ENCODE results near the gene CXADR.
A peak's percentile ranks its signal among the peaks of the same experiment; 100 is the strongest.

CXADR gene

GRCh38 chr21:17613242-17613676 lies 100.4 kb downstream of the CXADR start:
- in situ Hi-C loops (cut with MboI; ENCODE audit: low pct_unique_long_range_greater_than_20kb, low sequenced_read_pairs, unreplicated experiment): no loop called here
- DNase-seq (ENCODE audit: low spot score): peak; percentile 42
- TF ChIP-seq, protein P1, sequence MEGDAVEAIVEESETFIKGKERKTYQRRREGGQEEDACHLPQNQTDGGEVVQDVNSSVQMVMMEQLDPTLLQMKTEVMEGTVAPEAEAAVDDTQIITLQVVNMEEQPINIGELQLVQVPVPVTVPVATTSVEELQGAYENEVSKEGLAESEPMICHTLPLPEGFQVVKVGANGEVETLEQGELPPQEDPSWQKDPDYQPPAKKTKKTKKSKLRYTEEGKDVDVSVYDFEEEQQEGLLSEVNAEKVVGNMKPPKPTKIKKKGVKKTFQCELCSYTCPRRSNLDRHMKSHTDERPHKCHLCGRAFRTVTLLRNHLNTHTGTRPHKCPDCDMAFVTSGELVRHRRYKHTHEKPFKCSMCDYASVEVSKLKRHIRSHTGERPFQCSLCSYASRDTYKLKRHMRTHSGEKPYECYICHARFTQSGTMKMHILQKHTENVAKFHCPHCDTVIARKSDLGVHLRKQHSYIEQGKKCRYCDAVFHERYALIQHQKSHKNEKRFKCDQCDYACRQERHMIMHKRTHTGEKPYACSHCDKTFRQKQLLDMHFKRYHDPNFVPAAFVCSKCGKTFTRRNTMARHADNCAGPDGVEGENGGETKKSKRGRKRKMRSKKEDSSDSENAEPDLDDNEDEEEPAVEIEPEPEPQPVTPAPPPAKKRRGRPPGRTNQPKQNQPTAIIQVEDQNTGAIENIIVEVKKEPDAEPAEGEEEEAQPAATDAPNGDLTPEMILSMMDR (IDR thresholded peaks at IDR 0.05; ENCODE audit: extremely low read depth, insufficient read depth, missing control alignments): no peak

- DNase-seq (ENCODE audit: low spot score): no peak
- TF ChIP-seq, protein P1 (IDR thresholded peaks at IDR 0.05; ENCODE audit: extremely low read depth, insufficient read depth, missing control alignments): no peak
- in situ Hi-C loops (cut with MboI; ENCODE audit: low pct_unique_long_range_greater_than_20kb, low sequenced_read_pairs, unreplicated experiment): no loop called here
These were observed 104.0 kb downstream of the CXADR start for GRCh38 chr21:17616831-17617230.

- no peak for DNase-seq (ENCODE audit: low spot score)
- TF ChIP-seq, protein P1 (IDR thresholded peaks at IDR 0.05; ENCODE audit: extremely low read depth, insufficient read depth, missing control alignments): no peak
- in situ Hi-C loops (cut with MboI; ENCODE audit: low pct_unique_long_range_greater_than_20kb, low sequenced_read_pairs, unreplicated experiment): no loop called here
These were observed 109.2 kb downstream of the CXADR start for GRCh38 chr21:17622018-17622417.

DNA sequence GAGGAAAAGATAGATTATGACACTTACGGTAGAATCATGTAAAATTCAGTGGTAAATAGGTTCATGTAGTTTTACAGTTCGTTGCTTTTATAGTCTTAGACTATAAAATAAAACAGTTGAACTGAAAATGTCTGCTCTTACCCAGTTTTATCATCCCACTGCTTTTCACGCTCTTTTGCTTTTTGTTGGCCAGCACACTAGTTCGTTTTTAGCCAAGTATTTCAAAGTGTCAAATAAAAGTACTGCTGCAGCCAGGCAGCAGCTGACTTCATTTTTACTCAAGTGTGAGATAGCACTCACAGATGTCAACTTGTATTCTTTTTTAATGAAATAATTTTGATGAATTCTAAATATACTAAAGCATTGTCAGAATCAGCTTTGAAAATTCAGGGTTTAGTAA lies 118.4 kb downstream of the CXADR start:
- no peak for DNase-seq (ENCODE audit: low spot score)
- in situ Hi-C loops (cut with MboI; ENCODE audit: low pct_unique_long_range_greater_than_20kb, low sequenced_read_pairs, unreplicated experiment): no loop called here
- TF ChIP-seq, protein P1 (IDR thresholded peaks at IDR 0.05; ENCODE audit: extremely low read depth, insufficient read depth, missing control alignments): no peak

DNA sequence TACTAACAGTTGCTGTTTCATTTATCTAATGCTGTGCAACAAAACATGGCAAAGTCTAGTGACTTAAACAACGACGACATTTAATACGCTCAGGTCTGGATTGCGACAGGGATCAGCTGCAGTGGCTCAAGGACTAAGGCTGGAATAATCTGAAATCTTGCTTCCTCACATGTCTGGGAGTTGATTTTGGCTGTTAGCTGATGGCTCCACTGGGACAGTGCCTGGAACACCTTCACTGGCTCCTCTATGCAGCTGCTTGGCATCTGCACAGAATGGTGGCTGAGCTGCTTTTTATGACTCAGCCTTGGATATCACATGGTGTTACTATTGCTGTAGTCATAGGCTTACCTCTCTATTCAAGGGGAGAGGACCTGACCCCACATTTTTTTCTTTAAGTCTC lies 123.9 kb downstream of the CXADR start:
- TF ChIP-seq, protein P1 (IDR thresholded peaks at IDR 0.05; ENCODE audit: extremely low read depth, insufficient read depth, missing control alignments): no peak
- in situ Hi-C loops (cut with MboI; ENCODE audit: low pct_unique_long_range_greater_than_20kb, low sequenced_read_pairs, unreplicated experiment): no loop called here
- DNase-seq (ENCODE audit: low spot score): no peak

DNA sequence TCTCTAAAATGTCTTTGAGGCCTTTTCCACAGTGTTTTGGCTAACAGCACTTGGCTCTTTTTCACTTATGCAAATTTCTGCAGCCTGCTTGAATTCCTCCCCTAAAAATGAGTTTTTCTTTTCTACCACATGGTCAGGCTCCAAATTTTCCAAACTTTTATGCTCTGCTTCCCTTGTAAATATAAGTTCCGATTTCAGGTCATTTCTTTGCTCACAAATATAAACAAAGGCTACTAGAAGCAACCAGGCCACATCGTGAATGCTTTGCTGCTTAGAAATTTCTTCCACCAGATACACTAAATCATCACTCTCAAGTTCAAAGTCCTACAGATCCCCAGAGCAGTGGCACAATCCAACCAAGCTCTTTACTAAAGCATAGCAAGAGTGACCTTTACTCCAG lies 128.0 kb downstream of the CXADR start:
- DNase-seq (ENCODE audit: low spot score): no peak
- in situ Hi-C loops (cut with MboI; ENCODE audit: low pct_unique_long_range_greater_than_20kb, low sequenced_read_pairs, unreplicated experiment): no loop called here
- TF ChIP-seq, protein P1 (IDR thresholded peaks at IDR 0.05; ENCODE audit: extremely low read depth, insufficient read depth, missing control alignments): no peak

Measured in GM13977 (cell line).